HPDE6-E6E7 (cell line): ENCODE measurements around the gene EVI5.

ENCODE experiments used
- DNase-seq: peaks from one replicate; pipeline ENCODE4 v3.0.0; 2011; ENCODE audit warnings: missing footprints; ENCODE audit errors: extremely low spot score

The EVI5 gene

GRCh38 chr1:92784639-92785500 is at the start of gene EVI5:
Gene EVI5, minus strand, starts transcription at chr1:92785108. Its CDS starts 48,562 bp downstream, at chr1:92736546.
- DNase-seq, result peak; percentile 90

- no peak for DNase-seq
These were observed 49.7 kb upstream of the EVI5 start for GRCh38 chr1:92834617-92835016.

- DNase-seq, result no peak
These were observed 48.9 kb upstream of the EVI5 start for GRCh38 chr1:92833840-92834239.

- no peak for DNase-seq
These were observed 47.7 kb upstream of the EVI5 start for GRCh38 chr1:92832537-92833114.

GRCh38 chr1:92831762-92832536 is 47.0 kb upstream of the EVI5 start, which contains the start of gene RPL5:
Gene RPL5, plus strand, starts transcription at chr1:92832040. Its CDS starts 75 bp downstream, at chr1:92832115.
- DNase-seq, result peak; percentile 98

GRCh38 chr1:92831368-92831761 is 46.5 kb upstream of the EVI5 start:
- no peak for DNase-seq

GRCh38 chr1:92826792-92827191 is 41.9 kb upstream of the EVI5 start:
- DNase-seq, result no peak

- DNase-seq, result no peak
These were observed 38.0 kb upstream of the EVI5 start for GRCh38 chr1:92822879-92823278.

GRCh38 chr1:92820551-92820950 is 35.6 kb upstream of the EVI5 start:
- DNase-seq, result no peak

GRCh38 chr1:92820024-92820423 is 35.1 kb upstream of the EVI5 start:
- DNase-seq, result no peak

- no peak for DNase-seq
These were observed 33.3 kb upstream of the EVI5 start for GRCh38 chr1:92817986-92818764.

- DNase-seq, result no peak
These were observed 32.3 kb upstream of the EVI5 start for GRCh38 chr1:92817137-92817697.

GRCh38 chr1:92816732-92817131 is 31.8 kb upstream of the EVI5 start:
- no peak for DNase-seq

- no peak for DNase-seq
These were observed 23.5 kb upstream of the EVI5 start for GRCh38 chr1:92808381-92808780.

GRCh38 chr1:92805216-92805615 is 20.3 kb upstream of the EVI5 start:
- no peak for DNase-seq

GRCh38 chr1:92804721-92805201 is 19.9 kb upstream of the EVI5 start:
- DNase-seq, result peak; percentile 76

GRCh38 chr1:92803140-92803887 is 18.4 kb upstream of the EVI5 start:
- no peak for DNase-seq

- DNase-seq, result no peak
These were observed 13.1 kb upstream of the EVI5 start for GRCh38 chr1:92797961-92798360.

- DNase-seq, result no peak
These were observed 12.4 kb upstream of the EVI5 start for GRCh38 chr1:92797297-92797696.

- DNase-seq, result no peak
These were observed 10.3 kb upstream of the EVI5 start for GRCh38 chr1:92795166-92795565.
